ENCODE results near the gene TUBA3E.
"Not testable (repeated sequence)": the region's sequence is repeated elsewhere in the genome, so short reads cannot be mapped to it uniquely, and the experiment has no call there.

The TUBA3E gene

DNA sequence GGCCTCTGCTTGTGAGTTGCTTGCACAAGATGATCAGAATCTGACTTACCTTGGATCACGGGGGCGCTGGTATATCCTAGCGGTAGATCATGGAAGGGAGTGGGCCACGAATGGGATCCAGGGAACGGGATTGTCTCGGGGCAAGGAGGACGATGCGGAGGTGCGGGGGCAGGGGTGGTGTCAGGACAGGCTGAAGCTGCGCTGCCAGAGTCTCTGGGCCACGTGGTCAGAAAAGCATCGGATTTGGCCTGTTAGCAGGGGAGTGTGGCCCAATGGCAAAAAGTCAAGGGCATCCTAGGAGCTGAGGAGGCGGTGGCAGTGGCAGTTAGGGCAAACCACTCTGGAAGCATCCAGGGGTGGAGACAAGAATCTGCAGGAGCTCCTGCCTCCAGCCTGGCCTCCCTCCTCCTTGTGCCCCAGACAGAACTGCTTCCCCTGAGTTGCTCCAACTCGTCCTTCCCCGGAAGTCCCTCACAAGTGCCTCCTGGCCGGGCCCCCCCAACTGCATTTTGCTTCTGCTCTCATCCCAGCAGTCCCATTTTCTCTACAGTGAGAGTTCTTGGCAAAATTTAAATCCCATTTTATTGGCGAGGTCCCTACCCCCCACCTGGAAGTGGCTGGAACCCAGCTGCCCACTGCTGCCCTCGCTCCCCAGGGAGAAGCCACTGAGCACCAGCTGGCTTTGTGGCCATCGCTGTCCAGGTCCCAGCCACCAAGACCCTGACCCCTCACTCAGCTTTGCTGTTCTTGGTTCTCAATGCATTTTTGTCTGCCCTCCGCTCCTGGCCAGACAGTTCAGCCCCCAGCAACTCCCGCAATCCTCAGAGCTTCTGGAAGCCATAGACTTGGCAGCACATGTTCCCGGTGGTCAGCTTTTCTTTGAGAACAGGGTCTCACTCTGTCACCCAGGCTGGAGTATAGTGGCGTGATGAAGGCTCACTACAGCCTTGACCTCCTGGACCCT, 47.8 kb downstream of the TUBA3E start:
- no peak for DNase-seq (ENCODE audit: low spot score)
- no peak for FAIRE-seq

DNA sequence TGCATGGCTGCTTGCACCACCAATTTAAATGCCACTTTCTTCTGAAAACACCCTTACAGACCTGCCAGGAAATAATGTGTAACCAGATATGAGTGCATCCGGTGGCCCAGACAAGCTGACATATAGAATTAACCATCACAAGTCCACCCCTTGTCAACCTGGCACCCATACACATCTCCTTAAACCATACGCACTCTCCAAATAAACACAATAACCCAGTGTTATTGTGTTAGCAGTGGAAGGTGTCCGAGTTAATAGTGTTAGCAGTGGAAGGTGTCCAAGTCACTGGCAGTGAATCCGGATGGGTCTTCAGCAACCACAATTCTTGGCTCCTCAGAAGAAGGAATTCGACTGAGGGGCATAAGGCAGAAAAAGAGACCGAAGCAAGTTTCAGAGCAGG, 49.7 kb downstream of the TUBA3E start:
- FAIRE-seq, result not testable (repeated sequence)

DNA sequence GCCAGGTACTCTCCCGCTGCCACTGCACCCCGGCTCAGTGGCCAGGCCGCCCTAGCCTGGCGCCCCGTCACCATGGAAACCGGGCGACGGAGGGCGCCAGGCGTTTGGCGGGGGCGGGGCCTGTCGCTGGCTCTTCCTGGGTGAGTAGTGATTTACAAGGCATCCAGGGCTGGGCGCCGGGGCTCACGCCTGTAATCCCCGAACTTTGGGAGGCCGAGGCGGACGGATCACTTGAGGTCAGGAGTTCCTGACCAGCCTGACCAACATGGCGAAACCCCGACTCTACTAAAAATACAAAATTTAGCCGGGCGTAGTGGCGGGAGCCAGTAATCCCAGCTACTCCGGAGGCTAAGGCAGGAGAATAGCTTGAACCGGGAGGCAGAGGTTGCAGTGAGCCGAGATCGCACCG, 53.2 kb downstream of the TUBA3E start, which contains the start of gene CCDC74B:
Gene CCDC74B (minus strand): TSS at position 107 of the 409 bp plus-strand sequence. CDS start 116 bp downstream, outside the sequence.
- not testable (repeated sequence) for DNase-seq (ENCODE audit: low spot score); FAIRE-seq

More for the DNA sequence above, 49.7 kb downstream of the TUBA3E start:
- not testable (repeated sequence) for DNase-seq (ENCODE audit: low spot score)

DNA sequence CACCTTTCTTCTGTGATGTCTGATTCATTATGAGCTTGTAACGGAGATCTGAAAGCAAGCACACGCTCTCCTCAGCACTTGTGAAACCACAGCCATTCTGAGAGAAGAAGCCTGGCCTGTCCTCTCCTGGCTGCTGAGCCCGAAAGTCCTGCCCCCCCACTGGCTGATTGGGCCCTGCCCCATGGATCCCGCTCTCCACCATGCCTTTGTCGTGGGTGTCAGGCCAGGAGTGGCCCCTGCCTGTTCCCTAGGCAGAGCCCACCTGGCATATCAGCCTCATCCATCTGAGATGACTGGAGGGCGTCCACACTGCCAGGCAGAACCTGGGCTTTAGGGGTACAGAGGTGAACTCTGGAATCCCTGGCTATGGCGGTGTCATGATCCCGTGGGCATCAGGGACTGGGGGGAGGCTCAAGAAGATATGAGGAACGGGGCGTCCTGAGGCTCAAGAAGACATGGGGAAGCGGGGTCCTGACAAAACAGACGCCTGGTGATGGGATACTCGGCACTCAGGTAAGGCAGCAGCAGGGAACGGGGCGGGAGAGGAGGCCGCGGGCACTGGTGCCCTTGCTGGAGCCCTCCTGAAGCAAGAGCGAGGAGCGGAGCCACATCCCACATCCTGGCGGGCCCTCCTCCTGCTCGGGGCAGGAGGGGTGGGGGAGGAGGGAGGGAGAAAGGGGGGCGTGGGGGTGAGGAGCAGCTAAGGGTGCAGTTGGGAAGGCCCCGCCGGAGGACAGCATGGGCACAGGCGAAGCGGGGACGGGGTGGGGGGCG, 54.8 kb downstream of the TUBA3E start:
- not testable (repeated sequence) for DNase-seq (ENCODE audit: low spot score); FAIRE-seq

DNA sequence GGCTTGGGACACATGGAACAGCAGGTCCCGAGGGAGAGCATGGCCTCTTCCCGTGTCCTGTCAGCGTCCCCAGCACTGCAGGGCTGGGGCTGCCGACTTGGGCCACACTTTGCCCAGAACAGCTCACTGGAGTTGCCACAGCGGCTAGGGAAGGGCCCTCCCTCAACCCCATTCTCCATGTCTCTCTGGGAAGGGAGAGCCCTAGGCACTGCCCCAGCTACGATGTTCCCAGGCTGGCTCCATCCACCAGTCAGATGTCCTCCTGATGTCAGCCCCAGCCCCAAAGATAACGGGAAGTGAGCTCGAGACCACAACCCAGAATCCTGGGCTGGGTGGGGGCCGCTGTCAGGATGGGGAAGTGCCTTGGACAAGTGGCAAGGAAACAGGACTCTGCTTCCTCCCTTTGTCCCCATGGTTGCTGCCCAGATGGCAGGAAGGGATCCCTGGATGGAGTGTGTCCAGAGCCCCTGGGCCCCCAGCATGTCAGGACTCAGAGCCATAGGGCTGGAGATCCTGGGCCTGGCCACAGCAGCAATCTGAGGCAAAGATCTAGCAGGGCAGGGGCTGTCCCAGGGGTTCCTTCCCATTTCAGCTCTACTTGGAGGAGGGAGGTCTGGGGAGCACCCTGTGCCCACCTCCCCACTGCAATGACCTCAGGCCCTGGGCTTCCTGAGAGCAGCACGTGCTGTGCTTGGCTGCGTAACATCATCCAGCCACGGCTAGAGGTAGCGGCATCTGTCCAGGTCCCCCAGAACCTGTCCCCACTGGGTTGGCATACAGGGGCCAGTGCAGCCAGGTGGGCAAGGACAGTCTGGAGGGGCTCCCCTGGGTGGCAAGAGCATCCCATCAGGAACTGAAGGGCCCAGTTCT, 55.6 kb downstream of the TUBA3E start:
- FAIRE-seq, result peak; percentile 20
- DNase-seq (ENCODE audit: low spot score), result not testable (repeated sequence)
